Measurements from ENCODE around the gene ARHGAP42.

- TF ChIP-seq POLR2AphosphoS5 (IDR thresholded peaks at IDR 0.05; ENCODE audit: borderline replicate concordance, low read depth, low read length) (peak; percentile 23; the same call in 1 of the 2 replicates), FOXP2 (optimal IDR thresholded peaks at IDR 0.05; ENCODE audit: control extremely low read depth, extremely low read length, insufficient read depth) (peak; percentile 41), EZH2 (IDR thresholded peaks at IDR 0.05) (no peak)
Measured at GRCh38 chr11:100808904-100809491, 121.9 kb downstream of the ARHGAP42 start.

Data from SK-N-MC (cell line).